22Rv1 (cell line): ENCODE results near the gene TLL2.
"Not testable (repeated sequence)": the region's sequence is repeated elsewhere in the genome, so short reads cannot be mapped to it uniquely, and the experiment has no call there.

ENCODE experiments used
- H3K27ac ChIP-seq: fragments of 450-650 bp; 2 replicates; pipeline ENCODE4 v1.5.1; 2017
- CTCF ChIP-seq: fragments of 450-650 bp; IDR thresholded peaks from 2 replicates; pipeline ENCODE4 v1.5.1; 2017; ENCODE audit warnings: mild to moderate bottlenecking
- ZFX ChIP-seq: fragments of 450-650 bp; IDR thresholded peaks from 2 replicates; pipeline ENCODE4 v1.6.1; 2017; ENCODE audit warnings: antibody characterized with exemption, borderline replicate concordance

Gene TLL2

GRCh38 chr10:96513698-96514561 lies at the start of gene TLL2:
Gene TLL2, minus strand, starts transcription at chr10:96513926. Its CDS starts 241 bp downstream, at chr10:96513685.
- 0 out of 2 replicates have a peak within 1 kb of the TSS, but pooled peaks have one; percentile 15 for H3K27ac ChIP-seq
- TF ChIP-seq CTCF, result peak; percentile 81
- TF ChIP-seq ZFX, result no peak

GRCh38 chr10:96560966-96561887 lies 47.5 kb upstream of the TLL2 start:
- TF ChIP-seq ZFX (no peak), CTCF (no peak)
- H3K27ac ChIP-seq, result no peak overlapping the region

GRCh38 chr10:96560489-96560888 lies 46.8 kb upstream of the TLL2 start:
- H3K27ac ChIP-seq, result no peak overlapping the region
- TF ChIP-seq ZFX (no peak), CTCF (no peak)

GRCh38 chr10:96556003-96556402 lies 42.3 kb upstream of the TLL2 start:
- TF ChIP-seq CTCF (peak; percentile 74), ZFX (no peak)
- H3K27ac ChIP-seq, result no peak overlapping the region

GRCh38 chr10:96555330-96555729 lies 41.6 kb upstream of the TLL2 start:
- no peak for TF ChIP-seq ZFX
- TF ChIP-seq CTCF, result no peak
- H3K27ac ChIP-seq, result no peak overlapping the region

GRCh38 chr10:96548589-96548988 lies 34.9 kb upstream of the TLL2 start:
- TF ChIP-seq CTCF, result no peak
- TF ChIP-seq ZFX, result no peak

GRCh38 chr10:96545558-96545957 lies 31.8 kb upstream of the TLL2 start:
- not testable (repeated sequence) for H3K27ac ChIP-seq

More at GRCh38 chr10:96548589-96548988, 34.9 kb upstream of the TLL2 start:
- H3K27ac ChIP-seq, result no peak overlapping the region
